Upper lobe of left lung (tissue), 6 donors: ENCODE results near the gene CFAP52. TPM values are rescaled to one million over a fixed set of nuclear protein-coding genes. Genes with fewer than 3 reads are reported as not detected.

Source experiments
- ATAC-seq, 2 donors: fragments of 200-7000 bp; cut with Tn5 transposase; one replicate each; pipeline ENCODE4 v1.9.1; 2022; ENCODE audit warnings: mild to moderate bottlenecking in 2 of 2, moderate library complexity in 2 of 2; ENCODE audit not compliant: low FRiP score in 2 of 2
- DNase-seq, 2 donors: peaks; one replicate each; pipeline ENCODE4 v3.0.0-alpha.2; 2019 to 2020
- H3K27ac ChIP-seq, 4 donors: fragments of 200-600 bp; sonication (generic); one replicate each; pipeline ENCODE4 v1.5.1; 2016 to 2019
- H3K27me3 ChIP-seq, 4 donors: fragments of 200-600 bp; sonication (generic); one replicate each; pipeline ENCODE4 v1.5.1; 2017 to 2019
- H3K36me3 ChIP-seq, 4 donors: fragments of 200-600 bp; sonication (generic); one replicate each; pipeline ENCODE4 v1.5.1; 2016 to 2019
- H3K4me1 ChIP-seq, 4 donors: fragments of 200-600 bp; sonication (generic); one replicate each; pipeline ENCODE4 v1.5.1; 2018 to 2019
- H3K4me3 ChIP-seq, 4 donors: fragments of 200-600 bp; sonication (generic); one replicate each; pipeline ENCODE4 v1.5.1; 2017 to 2019; ENCODE audit warnings: mild to moderate bottlenecking in 2 of 4, moderate library complexity in 1 of 4
- H3K9me3 ChIP-seq, 4 donors: fragments of 200-600 bp; sonication (generic); one replicate each; pipeline ENCODE4 v1.5.1; 2018 to 2019
- EP300 ChIP-seq, 4 donors: sonication (generic); formaldehyde crosslinking; IDR thresholded peaks; one replicate each; pipeline ENCODE4 v1.5.1; 2017; ENCODE audit warnings: antibody characterized with exemption in 4 of 4, control low read depth in 2 of 4
- POLR2A ChIP-seq, 4 donors: fragments of 450-650 bp; IDR thresholded peaks; one replicate each; pipeline ENCODE4 v1.5.1; 2016 to 2017; ENCODE audit warnings: antibody characterized with exemption in 4 of 4, mild to moderate bottlenecking in 2 of 4
- POLR2AphosphoS5 ChIP-seq, 2 donors: sonication (generic); formaldehyde crosslinking; IDR thresholded peaks; one replicate each; pipeline ENCODE4 v1.5.1; 2017; ENCODE audit warnings: antibody characterized with exemption in 2 of 2
- WGBS, 2 donors: methylation state at CpG; one replicate each; pipeline ENCODE4 v1.1.5; 2017 to 2018; 5-methylcytosine and 5-hydroxymethylcytosine counted together
- total RNA-seq, 6 donors: library from RNA; depleted of rRNA in 4 of 6; stranded (reverse); fragments of >200 nt in 4 of 6; gene quantifications; one replicate each; pipeline versions ENCODE4 v1.1.0 to v1.2.1, GENCODE V29; 2016 to 2021
- TF ChIP-seq, protein P1 (sequence below), 6 experiments: fragments of 450-650 bp in 4 of 6; fragments of 200-600 bp in 2 of 6; sonication (generic) in 2 of 6; IDR thresholded peaks; one replicate each; pipeline ENCODE4 v1.5.1; 2016 to 2019; ENCODE audit warnings: antibody characterized with exemption in 6 of 6
- donor health status: DM: no; HTN: no; CAD: no; lungs with moderate emphysema.
- donor health status: DM: no; HTN: yes; CAD: no; lungs with severe emphysema.

The CFAP52 gene
- total RNA-seq, 6 donors from 2014 or later, result 0.72 to 69.0 (median 12.5) TPM

DNA sequence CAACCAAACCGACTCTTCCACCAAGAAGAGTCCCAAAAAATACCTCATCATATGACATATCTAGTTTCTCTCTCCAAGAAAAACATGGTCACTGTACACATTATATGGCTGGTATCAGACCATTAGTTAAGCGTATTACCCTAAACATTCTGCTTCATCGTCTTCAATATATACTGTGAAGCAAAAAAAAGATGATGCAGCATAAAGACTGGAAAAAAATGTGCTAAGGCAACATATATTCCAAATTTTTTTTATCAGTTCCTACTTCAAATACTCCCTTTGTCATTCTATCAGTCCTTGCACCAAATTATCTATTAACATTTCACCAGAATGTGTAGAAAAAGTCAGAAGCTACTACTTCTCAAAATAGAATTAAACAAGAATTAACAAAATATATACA lies 43.7 kb upstream of the CFAP52 start:
- DNase-seq, result no peak
- TF ChIP-seq POLR2A (IDR thresholded peaks at IDR 0.05) (no peak), EP300 (IDR thresholded peaks at IDR 0.05) (no peak), POLR2AphosphoS5 (IDR thresholded peaks at IDR 0.05) (no peak)
- TF ChIP-seq, protein P1, sequence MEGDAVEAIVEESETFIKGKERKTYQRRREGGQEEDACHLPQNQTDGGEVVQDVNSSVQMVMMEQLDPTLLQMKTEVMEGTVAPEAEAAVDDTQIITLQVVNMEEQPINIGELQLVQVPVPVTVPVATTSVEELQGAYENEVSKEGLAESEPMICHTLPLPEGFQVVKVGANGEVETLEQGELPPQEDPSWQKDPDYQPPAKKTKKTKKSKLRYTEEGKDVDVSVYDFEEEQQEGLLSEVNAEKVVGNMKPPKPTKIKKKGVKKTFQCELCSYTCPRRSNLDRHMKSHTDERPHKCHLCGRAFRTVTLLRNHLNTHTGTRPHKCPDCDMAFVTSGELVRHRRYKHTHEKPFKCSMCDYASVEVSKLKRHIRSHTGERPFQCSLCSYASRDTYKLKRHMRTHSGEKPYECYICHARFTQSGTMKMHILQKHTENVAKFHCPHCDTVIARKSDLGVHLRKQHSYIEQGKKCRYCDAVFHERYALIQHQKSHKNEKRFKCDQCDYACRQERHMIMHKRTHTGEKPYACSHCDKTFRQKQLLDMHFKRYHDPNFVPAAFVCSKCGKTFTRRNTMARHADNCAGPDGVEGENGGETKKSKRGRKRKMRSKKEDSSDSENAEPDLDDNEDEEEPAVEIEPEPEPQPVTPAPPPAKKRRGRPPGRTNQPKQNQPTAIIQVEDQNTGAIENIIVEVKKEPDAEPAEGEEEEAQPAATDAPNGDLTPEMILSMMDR (IDR thresholded peaks at IDR 0.05), result no peak
- Histone ChIP-seq H3K36me3 (no peaks in the 10 kb centered on the region), H3K4me1 (no peaks in the 10 kb centered on the region), H3K9me3 (no peaks in the 10 kb centered on the region), H3K4me3 (no peak overlapping the region), H3K27ac (no peak overlapping the region), H3K27me3 (no peaks in the 10 kb centered on the region)
- 97 to 98% methylated on average over 3 of the region's 3 CpGs for WGBS, 2 donors
- ATAC-seq, result no peak

DNA sequence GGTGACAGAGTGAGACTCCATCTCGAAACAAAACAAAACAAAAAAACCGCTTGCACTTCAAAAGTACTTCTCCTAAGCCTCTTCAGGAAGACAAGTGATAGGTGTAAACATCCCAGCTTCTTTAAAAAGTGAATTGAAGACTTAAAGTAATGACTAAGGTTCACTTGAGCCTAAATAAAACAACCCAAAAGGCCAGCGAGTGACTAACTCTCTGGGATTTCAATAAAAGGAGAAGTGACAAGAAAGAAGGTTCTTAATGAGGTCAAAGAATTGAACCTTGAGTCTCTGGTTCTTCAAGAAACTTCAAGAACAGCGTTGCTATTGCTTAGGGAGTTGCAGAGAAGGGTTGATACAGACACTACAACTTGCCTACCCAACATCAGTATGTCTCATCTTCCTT lies 43.0 kb upstream of the CFAP52 start:
- H3K36me3 ChIP-seq, result no peaks in the 10 kb centered on the region
- no peak for DNase-seq
- WGBS, 2 donors, result 79 to 88% methylated on average over 4 of the region's 4 CpGs
- TF ChIP-seq POLR2A (IDR thresholded peaks at IDR 0.05), result no peak
- no peak for TF ChIP-seq EP300 (IDR thresholded peaks at IDR 0.05)
- TF ChIP-seq, protein P1 (IDR thresholded peaks at IDR 0.05), result no peak
- TF ChIP-seq POLR2AphosphoS5 (IDR thresholded peaks at IDR 0.05), result no peak
- H3K9me3 ChIP-seq, result no peaks in the 10 kb centered on the region
- no peak for ATAC-seq
- no peaks in the 10 kb centered on the region for H3K4me1 ChIP-seq
- no peak overlapping the region for H3K27ac ChIP-seq
- no peak overlapping the region for H3K4me3 ChIP-seq
- no peaks in the 10 kb centered on the region for H3K27me3 ChIP-seq

DNA sequence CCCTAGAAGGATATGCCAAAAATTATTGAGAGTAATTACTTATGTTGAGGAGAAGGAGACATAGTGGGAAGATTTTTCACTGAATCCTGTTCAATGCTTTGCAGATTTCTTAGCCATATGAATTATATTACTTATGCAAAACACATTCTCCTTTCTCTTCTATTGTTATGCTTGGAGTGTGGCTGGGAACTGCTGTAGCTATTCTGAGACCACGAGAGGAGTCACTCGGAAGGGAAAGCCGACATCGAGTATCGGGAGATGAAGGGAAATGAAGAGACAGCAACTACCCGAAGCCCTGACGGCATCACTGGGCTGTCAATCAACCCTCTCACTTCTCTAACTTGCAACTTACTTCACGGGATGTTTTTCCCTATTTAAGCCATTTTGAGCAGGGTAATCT lies 40.4 kb upstream of the CFAP52 start:
- H3K9me3 ChIP-seq, result no peaks in the 10 kb centered on the region
- H3K27ac ChIP-seq, result no peak overlapping the region
- DNase-seq (no peak), ATAC-seq (no peak)
- no peak overlapping the region for H3K4me3 ChIP-seq
- 83 to 85% methylated on average over 8 of the region's 8 CpGs for WGBS, 2 donors
- TF ChIP-seq POLR2AphosphoS5 (IDR thresholded peaks at IDR 0.05), result no peak
- no peak for TF ChIP-seq POLR2A (IDR thresholded peaks at IDR 0.05)
- no peak for TF ChIP-seq EP300 (IDR thresholded peaks at IDR 0.05)
- TF ChIP-seq, protein P1 (IDR thresholded peaks at IDR 0.05), result no peak
- peaks cover 0 to 9% (median 0%) of the 10 kb centered on the region in 4 donors for H3K36me3 ChIP-seq
- H3K4me1 ChIP-seq, result no peaks in the 10 kb centered on the region
- no peaks in the 10 kb centered on the region for H3K27me3 ChIP-seq

DNA sequence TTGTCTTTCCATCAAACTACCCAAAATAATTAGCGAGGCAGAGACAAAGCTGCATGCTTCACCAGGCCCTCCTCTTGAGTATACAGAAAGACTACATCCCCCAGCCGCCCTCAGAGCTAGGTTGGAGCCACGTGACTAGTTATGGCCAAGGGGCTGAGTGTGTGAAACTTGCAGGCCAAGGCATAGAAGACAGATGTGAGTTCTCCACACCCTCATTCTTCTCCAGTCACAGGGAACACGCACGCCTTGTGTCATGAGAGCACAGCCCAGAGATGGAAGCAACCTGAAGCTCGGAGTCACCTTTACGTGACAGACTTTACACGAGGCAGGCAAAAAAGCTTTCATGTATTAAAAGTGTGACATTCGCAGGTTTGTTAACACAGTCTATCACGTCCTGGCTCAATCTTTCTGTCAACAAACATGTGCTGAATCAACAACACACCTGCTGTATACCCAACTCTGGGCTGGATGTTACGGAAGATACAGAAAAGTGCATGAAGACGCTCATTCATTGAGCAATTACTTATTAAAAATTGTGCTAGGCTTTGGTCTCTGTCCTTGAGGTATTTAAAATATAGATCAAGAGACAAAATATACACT lies 39.2 kb upstream of the CFAP52 start:
- no peak for ATAC-seq
- Histone ChIP-seq H3K27ac (no peak overlapping the region), H3K27me3 (no peaks in the 10 kb centered on the region), H3K9me3 (no peaks in the 10 kb centered on the region), H3K4me3 (no peak overlapping the region), H3K36me3 (peaks cover 0 to 9% (median 0%) of the 10 kb centered on the region in 4 donors), H3K4me1 (no peaks in the 10 kb centered on the region)
- no peak for DNase-seq
- no peak for TF ChIP-seq EP300 (IDR thresholded peaks at IDR 0.05)
- TF ChIP-seq, protein P1 (IDR thresholded peaks at IDR 0.05), result no peak
- TF ChIP-seq POLR2AphosphoS5 (IDR thresholded peaks at IDR 0.05), result no peak
- no peak for TF ChIP-seq POLR2A (IDR thresholded peaks at IDR 0.05)
- 91 to 95% methylated on average over 12 of the region's 12 CpGs for WGBS, 2 donors

DNA sequence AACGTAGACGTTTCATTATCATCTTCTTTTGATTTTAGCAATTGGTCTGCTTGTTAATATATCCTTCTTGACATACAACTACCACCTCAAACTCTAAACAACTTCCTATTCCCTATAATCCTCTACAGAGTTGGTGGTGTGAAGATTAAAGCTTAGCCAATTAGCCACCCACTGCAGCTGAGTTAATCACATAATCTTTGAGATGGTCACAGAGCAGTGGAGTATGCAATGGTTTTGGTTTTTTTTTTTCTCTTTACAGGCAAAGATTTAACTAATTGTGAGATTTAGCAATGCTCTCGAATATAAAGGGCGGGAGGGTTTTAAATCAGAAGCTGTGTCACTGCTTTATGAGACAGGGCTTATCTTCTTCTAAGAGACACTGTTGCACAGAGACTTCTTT lies 37.8 kb upstream of the CFAP52 start:
- no peak for ATAC-seq
- H3K27me3 ChIP-seq, result no peaks in the 10 kb centered on the region
- TF ChIP-seq EP300 (IDR thresholded peaks at IDR 0.05) (no peak), POLR2A (IDR thresholded peaks at IDR 0.05) (no peak), POLR2AphosphoS5 (IDR thresholded peaks at IDR 0.05) (no peak)
- TF ChIP-seq, protein P1 (IDR thresholded peaks at IDR 0.05), result no peak
- DNase-seq, result no peak
- no peaks in the 10 kb centered on the region for H3K9me3 ChIP-seq
- H3K36me3 ChIP-seq, result peaks cover 0 to 9% (median 0%) of the 10 kb centered on the region in 4 donors
- H3K27ac ChIP-seq, result no peak overlapping the region
- WGBS, 2 donors, result 84 to 93% methylated on average over 4 of the region's 4 CpGs
- no peak overlapping the region for H3K4me3 ChIP-seq
- H3K4me1 ChIP-seq, result no peaks in the 10 kb centered on the region
